ENCODE results near the gene INSIG2. TPM values are rescaled to one million over a fixed set of nuclear protein-coding genes. Genes with fewer than 3 reads are reported as not detected.

The INSIG2 gene
- total RNA-seq, 3 donors from 2014 or later (not counting 1 experiment from before 2014, with no cell fraction given), result 9.5 to 20.5 (median 13.9) TPM

GRCh38 chr2:118056165-118056534 lies 32.1 kb upstream of the INSIG2 start:
- H3K4me1 ChIP-seq (ENCODE audit: control insufficient read depth, insufficient read depth, low read length), result peaks cover 10% of the 10 kb centered on the region
- 41% methylated on average over 3 of the region's 3 CpGs for WGBS (ENCODE audit: insufficient coverage)
- DNase-seq, result no peak
- no peaks in the 10 kb centered on the region for H3K9me3 ChIP-seq (ENCODE audit: control insufficient read depth, insufficient read depth, low read length)
- H3K36me3 Mint-ChIP-seq, result no peaks in the 10 kb centered on the region
- H3K27me3 ChIP-seq (ENCODE audit: control insufficient read depth, insufficient read depth, low read length), result no peaks in the 10 kb centered on the region
- no peak overlapping the region for H3K4me3 Mint-ChIP-seq
- intact Hi-C loops (cut with micrococcal nuclease), result no loop called here
- H3K4me3 ChIP-seq (ENCODE audit: low read length), result no peak overlapping the region
- H3K9me3 Mint-ChIP-seq, result no peaks in the 10 kb centered on the region
- peak in 1 of 3 donors; percentile 29 for ATAC-seq
- H3K27me3 Mint-ChIP-seq (ENCODE audit: low read depth in 2 of 2), result peaks cover 12 to 47% of the 10 kb centered on the region in 2 donors
- H3K27ac Mint-ChIP-seq, result no peak overlapping the region
- no peaks in the 10 kb centered on the region for H3K36me3 ChIP-seq (ENCODE audit: control insufficient read depth, insufficient read depth, low read length)
- TF ChIP-seq, protein P1, sequence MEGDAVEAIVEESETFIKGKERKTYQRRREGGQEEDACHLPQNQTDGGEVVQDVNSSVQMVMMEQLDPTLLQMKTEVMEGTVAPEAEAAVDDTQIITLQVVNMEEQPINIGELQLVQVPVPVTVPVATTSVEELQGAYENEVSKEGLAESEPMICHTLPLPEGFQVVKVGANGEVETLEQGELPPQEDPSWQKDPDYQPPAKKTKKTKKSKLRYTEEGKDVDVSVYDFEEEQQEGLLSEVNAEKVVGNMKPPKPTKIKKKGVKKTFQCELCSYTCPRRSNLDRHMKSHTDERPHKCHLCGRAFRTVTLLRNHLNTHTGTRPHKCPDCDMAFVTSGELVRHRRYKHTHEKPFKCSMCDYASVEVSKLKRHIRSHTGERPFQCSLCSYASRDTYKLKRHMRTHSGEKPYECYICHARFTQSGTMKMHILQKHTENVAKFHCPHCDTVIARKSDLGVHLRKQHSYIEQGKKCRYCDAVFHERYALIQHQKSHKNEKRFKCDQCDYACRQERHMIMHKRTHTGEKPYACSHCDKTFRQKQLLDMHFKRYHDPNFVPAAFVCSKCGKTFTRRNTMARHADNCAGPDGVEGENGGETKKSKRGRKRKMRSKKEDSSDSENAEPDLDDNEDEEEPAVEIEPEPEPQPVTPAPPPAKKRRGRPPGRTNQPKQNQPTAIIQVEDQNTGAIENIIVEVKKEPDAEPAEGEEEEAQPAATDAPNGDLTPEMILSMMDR (IDR thresholded peaks at IDR 0.05), result no peak
- peak overlapping the region; percentile 66 for H3K27ac ChIP-seq (ENCODE audit: low read length)
- H3K4me1 Mint-ChIP-seq, result peaks cover 0 to 7% of the 10 kb centered on the region in 2 donors

- TF ChIP-seq, protein P1 (IDR thresholded peaks at IDR 0.05), result no peak
- 78% methylated on average over 3 of the region's 3 CpGs for WGBS (ENCODE audit: insufficient coverage)
- ATAC-seq, result no peak
- Mint-ChIP-seq H3K27me3 (ENCODE audit: low read depth in 2 of 2) (peaks cover 11 to 45% of the 10 kb centered on the region in 2 donors), H3K36me3 (no peaks in the 10 kb centered on the region), H3K4me1 (peaks cover 0 to 11% of the 10 kb centered on the region in 2 donors), H3K27ac (no peak overlapping the region), H3K9me3 (no peaks in the 10 kb centered on the region), H3K4me3 (no peak overlapping the region)
- DNase-seq, result no peak
- H3K27me3 ChIP-seq (ENCODE audit: control insufficient read depth, insufficient read depth, low read length), result no peaks in the 10 kb centered on the region
- no peaks in the 10 kb centered on the region for H3K36me3 ChIP-seq (ENCODE audit: control insufficient read depth, insufficient read depth, low read length)
- peak overlapping the region; percentile 15 for H3K27ac ChIP-seq (ENCODE audit: low read length)
- H3K4me1 ChIP-seq (ENCODE audit: control insufficient read depth, insufficient read depth, low read length), result peaks cover 10% of the 10 kb centered on the region
- no peak overlapping the region for H3K4me3 ChIP-seq (ENCODE audit: low read length)
- no peaks in the 10 kb centered on the region for H3K9me3 ChIP-seq (ENCODE audit: control insufficient read depth, insufficient read depth, low read length)
- intact Hi-C loops (cut with micrococcal nuclease), result no loop called here
Measured at GRCh38 chr2:118056801-118057200, 31.5 kb upstream of the INSIG2 start.

DNA sequence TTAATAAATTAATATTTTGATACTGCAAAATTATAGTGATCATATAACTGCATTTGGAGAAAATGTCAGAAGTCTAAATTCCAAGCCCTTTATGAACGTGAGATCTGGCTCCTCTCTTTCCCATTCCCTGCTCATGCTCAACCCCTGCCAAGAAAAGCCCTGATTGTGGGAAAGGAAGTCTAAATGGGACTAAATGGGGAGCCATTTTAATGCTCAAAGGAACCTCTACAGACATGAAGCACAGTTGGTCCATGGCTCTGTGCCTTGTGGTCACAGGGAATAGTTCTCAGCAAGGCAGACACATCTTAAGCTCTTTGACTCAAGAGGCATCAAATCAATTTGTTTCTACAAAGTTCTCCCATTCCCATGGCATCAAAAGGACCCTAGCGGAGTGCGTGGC lies 29.3 kb upstream of the INSIG2 start:
- Mint-ChIP-seq H3K36me3 (no peaks in the 10 kb centered on the region), H3K27ac (no peak overlapping the region), H3K9me3 (no peaks in the 10 kb centered on the region), H3K27me3 (ENCODE audit: low read depth in 2 of 2) (peaks cover 14 to 51% of the 10 kb centered on the region in 2 donors), H3K4me3 (no peak overlapping the region), H3K4me1 (peaks cover 0 to 11% of the 10 kb centered on the region in 2 donors)
- ATAC-seq (no peak), DNase-seq (no peak)
- intact Hi-C loops (cut with micrococcal nuclease), result no loop called here
- Histone ChIP-seq H3K4me3 (ENCODE audit: low read length) (no peak overlapping the region), H3K9me3 (ENCODE audit: control insufficient read depth, insufficient read depth, low read length) (no peaks in the 10 kb centered on the region), H3K27ac (ENCODE audit: low read length) (no peak overlapping the region), H3K36me3 (ENCODE audit: control insufficient read depth, insufficient read depth, low read length) (no peaks in the 10 kb centered on the region), H3K27me3 (ENCODE audit: control insufficient read depth, insufficient read depth, low read length) (no peaks in the 10 kb centered on the region), H3K4me1 (ENCODE audit: control insufficient read depth, insufficient read depth, low read length) (peaks cover 10% of the 10 kb centered on the region)
- 69% methylated on average over 2 of the region's 3 CpGs for WGBS (ENCODE audit: insufficient coverage)
- TF ChIP-seq, protein P1 (IDR thresholded peaks at IDR 0.05), result no peak

- Mint-ChIP-seq H3K36me3 (no peaks in the 10 kb centered on the region), H3K4me3 (no peak overlapping the region), H3K9me3 (no peaks in the 10 kb centered on the region), H3K27me3 (ENCODE audit: low read depth in 2 of 2) (peaks cover 14 to 51% of the 10 kb centered on the region in 2 donors), H3K27ac (no peak overlapping the region), H3K4me1 (peaks cover 0 to 11% of the 10 kb centered on the region in 2 donors)
- Histone ChIP-seq H3K27me3 (ENCODE audit: control insufficient read depth, insufficient read depth, low read length) (no peaks in the 10 kb centered on the region), H3K4me3 (ENCODE audit: low read length) (no peak overlapping the region), H3K36me3 (ENCODE audit: control insufficient read depth, insufficient read depth, low read length) (no peaks in the 10 kb centered on the region), H3K27ac (ENCODE audit: low read length) (no peak overlapping the region), H3K4me1 (ENCODE audit: control insufficient read depth, insufficient read depth, low read length) (peaks cover 10% of the 10 kb centered on the region), H3K9me3 (ENCODE audit: control insufficient read depth, insufficient read depth, low read length) (no peaks in the 10 kb centered on the region)
- no peak for DNase-seq
- 10% methylated on average over 4 of the region's 4 CpGs for WGBS (ENCODE audit: insufficient coverage)
- TF ChIP-seq, protein P1 (IDR thresholded peaks at IDR 0.05), result no peak
- no peak for ATAC-seq
- intact Hi-C loops (cut with micrococcal nuclease), result no loop called here
Measured at GRCh38 chr2:118059919-118060478, 28.3 kb upstream of the INSIG2 start.
